HUES48 (cell line): ENCODE data around the gene PALD1.

Experiments used
- H3K27ac ChIP-seq: one replicate; pipeline ENCODE4 v1.7.0; 2013; ENCODE audit warnings: low read depth, low read length, inconsistent platforms
- H3K27me3 ChIP-seq: 2 replicates; pipeline ENCODE4 v1.6.1; 2013; ENCODE audit warnings: mild to moderate bottlenecking, low read length; ENCODE audit not compliant: control insufficient read depth, insufficient read depth
- H3K36me3 ChIP-seq: 2 replicates; pipeline ENCODE4 v1.6.1; 2013; ENCODE audit warnings: low read length; ENCODE audit not compliant: control insufficient read depth, insufficient read depth
- H3K4me1 ChIP-seq: 2 replicates; pipeline ENCODE4 v1.6.1; 2013; ENCODE audit warnings: mild to moderate bottlenecking, low read length; ENCODE audit not compliant: control insufficient read depth, insufficient read depth
- H3K4me3 ChIP-seq: 2 replicates; pipeline ENCODE4 v1.5.1; 2013; ENCODE audit warnings: mild to moderate bottlenecking, low read depth, low read length
- H3K9ac ChIP-seq: 2 replicates; pipeline ENCODE4 v1.6.1; 2013; ENCODE audit warnings: mild to moderate bottlenecking, low read depth, low read length, moderate library complexity
- H3K9me3 ChIP-seq: 2 replicates; pipeline ENCODE4 v1.6.1; 2013; ENCODE audit warnings: low read length; ENCODE audit not compliant: control insufficient read depth, insufficient read depth

PALD1 gene

DNA sequence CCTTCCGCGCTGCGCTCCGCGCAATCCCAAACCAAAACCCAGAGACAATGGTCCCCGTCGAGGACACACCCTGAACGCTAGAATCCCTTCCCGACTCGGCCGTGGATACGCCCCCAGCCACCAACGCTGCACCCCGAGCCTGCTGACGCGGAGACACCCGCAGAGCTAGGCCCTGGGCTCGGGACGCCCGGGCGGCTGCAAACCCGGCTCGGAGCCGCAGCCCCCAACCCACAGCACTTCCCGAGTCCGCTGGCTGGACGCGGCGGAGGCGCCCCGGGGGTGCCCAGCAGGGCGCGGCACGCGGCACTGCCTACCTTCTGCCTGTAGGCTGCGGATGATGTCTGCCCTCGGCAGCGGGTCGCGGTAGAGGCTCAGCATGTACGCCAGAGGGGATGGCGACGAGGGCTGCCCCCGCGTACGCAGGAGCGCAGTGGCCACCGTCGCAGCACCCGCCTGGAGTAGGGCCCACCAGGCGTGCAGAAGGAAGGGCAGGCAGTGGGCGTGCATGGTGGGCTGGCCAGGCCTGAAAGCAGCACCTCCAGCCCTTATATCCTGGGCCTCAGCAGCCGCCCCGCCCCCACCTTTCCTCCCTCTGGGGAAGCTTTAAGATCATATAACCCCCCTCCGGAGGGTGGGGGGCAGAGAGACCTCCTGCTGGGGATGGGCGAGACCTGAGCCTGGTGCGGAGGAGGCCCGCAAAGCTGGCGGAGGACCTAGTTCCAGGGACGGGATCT, 37.2 kb upstream of the PALD1 start, which contains the start of gene NODAL:
Gene NODAL, minus strand, starts transcription at position 521 of the 734 bp plus-strand sequence. Its CDS starts 14 bp downstream, at position 507.
- no peaks in the 10 kb centered on the region for H3K36me3 ChIP-seq
- H3K27ac ChIP-seq = peak within 1 kb of the TSS; percentile 84
- H3K9me3 ChIP-seq = no peaks in the 10 kb centered on the region
- peak within 1 kb of the TSS; percentile 68 for H3K9ac ChIP-seq
- H3K27me3 ChIP-seq = peaks cover 35% of the 10 kb centered on the region
- peaks cover 33% of the 10 kb centered on the region for H3K4me1 ChIP-seq
- H3K4me3 ChIP-seq = peak within 1 kb of the TSS; percentile 72

DNA sequence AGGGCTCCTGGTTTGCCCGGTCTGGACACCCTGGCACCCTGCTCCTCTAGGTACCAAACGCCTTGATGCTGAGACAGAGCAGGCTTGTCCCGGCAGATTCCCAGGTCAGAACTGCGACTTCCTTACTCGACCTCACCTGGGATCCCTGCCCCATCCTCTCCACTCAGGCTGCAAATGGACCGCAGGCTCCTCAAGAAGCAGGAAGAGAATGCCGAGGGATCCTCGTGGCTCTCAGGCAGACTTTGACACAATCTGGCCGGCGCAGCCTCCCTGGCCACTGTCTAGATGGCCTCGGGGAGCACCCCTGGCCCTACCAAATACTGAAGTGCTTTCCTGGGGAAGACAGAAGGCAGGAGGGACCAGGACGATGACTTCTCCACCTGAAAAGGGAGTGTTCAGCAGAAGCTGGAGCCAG, 36.7 kb upstream of the PALD1 start:
- H3K9ac ChIP-seq = no peak overlapping the region
- H3K4me3 ChIP-seq = peak overlapping the region; percentile 72
- peak overlapping the region; percentile 84 for H3K27ac ChIP-seq
- H3K4me1 ChIP-seq = peaks cover 34% of the 10 kb centered on the region
- no peaks in the 10 kb centered on the region for H3K36me3 ChIP-seq
- H3K9me3 ChIP-seq = no peaks in the 10 kb centered on the region
- H3K27me3 ChIP-seq = peaks cover 35% of the 10 kb centered on the region

DNA sequence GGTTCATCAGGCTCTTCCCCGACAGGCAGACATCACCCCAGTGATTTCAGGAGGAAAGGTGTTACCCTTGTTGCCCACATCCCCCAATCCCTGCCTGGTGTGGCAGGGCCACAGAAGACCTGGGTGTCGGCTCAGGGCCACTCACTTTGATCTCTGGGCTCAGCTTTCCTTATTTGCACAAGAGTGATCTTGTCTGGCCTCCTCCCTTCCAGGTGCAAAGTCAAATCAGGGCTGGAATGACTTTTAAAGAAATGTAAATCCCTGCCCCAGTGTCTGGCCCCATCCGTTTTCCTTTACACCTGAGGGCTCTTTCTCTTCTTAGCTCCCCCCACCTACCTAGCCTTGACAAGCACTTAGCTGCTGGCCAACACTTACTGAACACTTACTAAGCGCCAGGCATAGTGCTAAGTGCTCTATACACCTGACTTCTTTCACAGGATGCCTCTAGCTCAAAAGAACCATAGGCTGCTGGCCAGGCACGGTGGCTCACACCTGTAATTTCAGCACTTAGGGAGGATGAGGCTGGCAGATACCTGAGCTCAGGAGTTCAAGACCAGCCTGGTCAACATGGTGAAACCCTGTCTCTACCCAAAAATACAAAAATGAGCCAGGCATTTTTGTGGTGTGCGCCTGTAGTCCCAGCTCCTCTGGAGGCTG, 36.1 kb upstream of the PALD1 start:
- H3K27me3 ChIP-seq = peaks cover 35% of the 10 kb centered on the region

DNA sequence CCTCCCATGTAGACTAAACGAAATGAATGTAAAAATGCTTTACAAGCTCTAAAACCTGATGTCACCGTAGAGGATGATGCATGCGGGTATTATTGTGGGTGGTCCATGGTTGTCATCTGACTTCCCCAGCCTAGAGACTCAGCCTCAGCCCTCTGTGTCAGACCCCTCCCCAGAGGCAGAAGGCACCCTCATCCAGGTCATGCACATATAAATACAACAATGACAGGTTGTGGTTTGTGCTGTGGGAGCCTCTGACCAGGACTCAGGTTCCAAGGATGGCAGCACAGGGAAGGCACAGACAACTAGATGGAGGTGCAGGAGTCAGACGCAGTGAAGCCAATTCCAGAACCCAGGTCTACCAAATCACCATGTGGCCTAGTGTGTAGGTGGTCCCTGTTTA, 33.8 kb upstream of the PALD1 start:
- no peak overlapping the region for H3K4me3 ChIP-seq
- no peak overlapping the region for H3K9ac ChIP-seq
- peaks cover 25% of the 10 kb centered on the region for H3K27me3 ChIP-seq

More for the DNA sequence above, 36.1 kb upstream of the PALD1 start:
- Histone ChIP-seq H3K27ac (peak overlapping the region; percentile 84), H3K4me3 (peak overlapping the region; percentile 72), H3K9me3 (no peaks in the 10 kb centered on the region), H3K4me1 (peaks cover 34% of the 10 kb centered on the region), H3K36me3 (no peaks in the 10 kb centered on the region), H3K9ac (no peak overlapping the region)

DNA sequence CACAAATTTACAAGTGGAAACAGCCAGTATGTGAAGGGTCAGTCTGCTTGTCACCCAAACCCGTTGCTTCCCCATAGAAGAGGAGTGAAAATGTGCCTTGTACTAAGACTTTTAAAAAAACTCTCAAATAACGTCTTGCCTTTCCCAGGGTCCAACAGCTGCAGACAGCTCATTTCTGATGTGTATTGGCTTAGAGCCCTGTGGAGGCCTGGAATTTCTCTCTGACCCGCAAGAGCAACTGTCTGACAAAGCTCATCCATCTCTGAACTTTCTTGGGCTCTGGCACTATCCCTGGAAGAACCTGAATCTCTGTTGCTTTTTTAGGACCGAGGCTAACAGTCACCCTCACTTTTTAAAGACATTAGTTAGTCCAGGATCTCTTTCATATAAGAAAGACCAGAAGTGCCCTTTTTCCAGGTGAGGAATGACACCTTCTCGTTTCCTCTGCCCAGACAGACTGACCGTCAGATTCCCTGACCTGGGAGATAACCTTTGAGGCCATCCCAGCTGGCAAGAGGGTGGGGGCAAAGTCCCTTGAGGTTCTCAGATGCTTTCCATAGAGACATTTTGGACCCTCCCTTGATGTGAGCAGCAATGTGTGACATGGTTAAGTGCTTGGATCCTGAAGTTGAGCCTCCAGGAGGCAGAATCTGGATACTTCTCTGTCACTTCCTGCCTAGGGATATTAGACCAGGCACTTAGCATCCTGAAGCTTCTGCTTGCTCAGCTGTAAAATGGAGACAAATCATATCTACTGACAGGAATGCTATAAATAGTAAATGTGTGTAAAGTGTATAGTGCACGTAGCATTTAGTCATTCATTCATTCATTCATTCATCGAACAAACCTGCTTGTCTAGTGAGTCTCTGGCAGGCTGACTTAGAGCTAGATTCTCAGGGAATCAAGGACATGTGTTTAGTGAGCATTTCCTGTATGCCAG, 32.6 kb upstream of the PALD1 start:
- no peak overlapping the region for H3K4me3 ChIP-seq
- no peaks in the 10 kb centered on the region for H3K9me3 ChIP-seq
- H3K27me3 ChIP-seq = peaks cover 13% of the 10 kb centered on the region
- H3K36me3 ChIP-seq = no peaks in the 10 kb centered on the region
- H3K4me1 ChIP-seq = peaks cover 34% of the 10 kb centered on the region
- H3K9ac ChIP-seq = no peak overlapping the region
- H3K27ac ChIP-seq = peak overlapping the region; percentile 77

More for the DNA sequence above, 33.8 kb upstream of the PALD1 start:
- H3K9me3 ChIP-seq = no peaks in the 10 kb centered on the region
- H3K27ac ChIP-seq = no peak overlapping the region
- H3K36me3 ChIP-seq = no peaks in the 10 kb centered on the region
- peaks cover 29% of the 10 kb centered on the region for H3K4me1 ChIP-seq

DNA sequence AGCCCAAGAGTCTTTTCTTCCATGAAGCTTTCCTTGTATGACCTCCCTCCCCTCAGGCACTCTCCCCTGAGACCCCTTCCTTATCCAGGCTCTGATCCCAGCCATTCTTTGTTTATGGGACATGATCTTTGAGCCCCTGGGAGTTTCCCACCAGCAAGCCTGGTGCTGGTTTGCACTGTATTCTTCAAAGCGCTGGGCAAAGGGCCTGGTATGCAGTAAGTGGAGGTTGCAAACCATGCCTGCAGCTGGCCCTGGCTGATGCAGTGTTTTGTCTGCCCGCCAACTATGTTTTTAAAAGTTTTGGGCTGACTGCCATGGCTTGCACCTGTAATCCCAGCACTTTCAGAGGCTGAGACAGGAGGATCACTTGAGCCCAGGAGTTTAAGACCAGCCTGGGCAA, 30.3 kb upstream of the PALD1 start:
- no peak overlapping the region for H3K4me3 ChIP-seq
- H3K27ac ChIP-seq = no peak overlapping the region
- no peaks in the 10 kb centered on the region for H3K36me3 ChIP-seq
- H3K4me1 ChIP-seq = peaks cover 23% of the 10 kb centered on the region
- H3K9ac ChIP-seq = no peak overlapping the region
- no peaks in the 10 kb centered on the region for H3K27me3 ChIP-seq
- no peaks in the 10 kb centered on the region for H3K9me3 ChIP-seq

DNA sequence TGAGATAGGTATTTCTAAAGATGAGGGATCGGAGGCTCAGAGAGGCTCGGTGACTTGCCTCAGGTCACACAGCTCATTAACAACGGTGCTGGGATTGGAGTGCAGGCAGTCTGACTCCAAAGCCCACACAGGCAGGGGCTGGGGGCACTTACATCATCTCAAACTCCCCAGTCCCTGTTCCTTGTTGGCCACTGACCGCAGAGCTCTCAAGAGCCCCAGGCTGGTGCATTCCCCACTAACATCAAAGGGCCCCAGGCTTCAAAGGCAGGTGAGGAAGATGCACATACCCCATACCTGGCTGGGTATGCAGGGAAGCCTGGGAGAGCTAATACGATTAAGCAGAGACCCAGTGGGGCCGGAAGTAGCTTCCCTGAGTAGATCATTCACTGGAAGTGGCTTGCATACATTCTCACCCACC, 23.3 kb upstream of the PALD1 start:
- H3K9me3 ChIP-seq = no peaks in the 10 kb centered on the region
- H3K4me3 ChIP-seq = no peak overlapping the region
- H3K27ac ChIP-seq = peak overlapping the region; percentile 83
- H3K27me3 ChIP-seq = peaks cover 62% of the 10 kb centered on the region
- no peak overlapping the region for H3K9ac ChIP-seq
- H3K4me1 ChIP-seq = peaks cover 36% of the 10 kb centered on the region
- H3K36me3 ChIP-seq = no peaks in the 10 kb centered on the region

DNA sequence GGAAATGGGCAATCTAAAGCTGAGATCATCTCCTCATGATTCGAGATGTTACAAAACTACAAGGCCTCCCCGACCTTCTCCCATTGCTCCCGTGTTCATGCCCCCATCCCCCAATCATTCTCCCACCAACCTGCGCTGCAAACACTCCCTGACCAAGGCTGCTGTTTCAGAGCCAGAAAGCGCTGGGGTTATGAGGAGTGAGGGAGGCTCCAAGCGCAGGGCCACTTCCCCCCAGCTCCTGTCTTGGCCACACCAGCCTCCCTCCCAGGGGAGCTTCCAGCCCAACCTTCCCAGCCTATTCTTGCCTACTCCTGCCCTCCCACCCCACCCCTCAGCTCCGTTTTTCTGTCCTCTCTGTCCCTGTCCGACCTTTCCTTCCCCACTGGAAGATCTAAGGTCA, 22.4 kb upstream of the PALD1 start:
- peaks cover 34% of the 10 kb centered on the region for H3K4me1 ChIP-seq
- H3K36me3 ChIP-seq = no peaks in the 10 kb centered on the region
- peaks cover 69% of the 10 kb centered on the region for H3K27me3 ChIP-seq
- H3K9me3 ChIP-seq = no peaks in the 10 kb centered on the region
- H3K27ac ChIP-seq = peak overlapping the region; percentile 83
- no peak overlapping the region for H3K9ac ChIP-seq
- H3K4me3 ChIP-seq = peak overlapping the region; percentile 15

DNA sequence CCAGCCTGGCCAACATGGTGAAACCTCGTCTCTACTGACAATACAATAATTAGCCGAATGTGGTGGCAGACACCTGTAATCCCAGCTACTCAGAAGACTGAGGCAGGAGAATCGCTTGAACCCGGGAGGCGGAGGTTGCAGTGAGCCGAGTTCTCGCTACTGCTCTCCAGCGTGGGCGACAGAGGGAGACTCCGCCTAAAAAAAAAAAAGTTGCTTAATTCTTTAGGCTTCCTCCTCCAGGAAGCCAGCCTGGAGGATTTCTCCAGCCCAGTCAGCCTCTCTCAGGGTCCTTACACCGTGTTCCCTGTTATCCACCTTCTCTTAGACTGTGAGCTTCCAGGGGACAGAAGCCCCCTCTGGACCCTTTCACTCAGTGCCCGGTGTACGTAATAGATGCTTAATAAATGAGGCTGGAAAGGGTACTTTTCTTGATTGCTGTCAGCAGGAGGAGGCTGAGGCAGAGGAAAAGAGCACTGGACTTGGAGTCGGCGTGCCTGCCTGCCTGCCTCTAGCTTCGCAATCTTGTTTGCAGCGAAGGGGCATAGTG, 20.7 kb upstream of the PALD1 start:
- Histone ChIP-seq H3K4me1 (peaks cover 34% of the 10 kb centered on the region), H3K27ac (no peak overlapping the region), H3K9ac (no peak overlapping the region), H3K9me3 (no peaks in the 10 kb centered on the region), H3K4me3 (peak overlapping the region; percentile 61; the same call in 1 of the 2 replicates), H3K36me3 (no peaks in the 10 kb centered on the region), H3K27me3 (peaks cover 70% of the 10 kb centered on the region)

DNA sequence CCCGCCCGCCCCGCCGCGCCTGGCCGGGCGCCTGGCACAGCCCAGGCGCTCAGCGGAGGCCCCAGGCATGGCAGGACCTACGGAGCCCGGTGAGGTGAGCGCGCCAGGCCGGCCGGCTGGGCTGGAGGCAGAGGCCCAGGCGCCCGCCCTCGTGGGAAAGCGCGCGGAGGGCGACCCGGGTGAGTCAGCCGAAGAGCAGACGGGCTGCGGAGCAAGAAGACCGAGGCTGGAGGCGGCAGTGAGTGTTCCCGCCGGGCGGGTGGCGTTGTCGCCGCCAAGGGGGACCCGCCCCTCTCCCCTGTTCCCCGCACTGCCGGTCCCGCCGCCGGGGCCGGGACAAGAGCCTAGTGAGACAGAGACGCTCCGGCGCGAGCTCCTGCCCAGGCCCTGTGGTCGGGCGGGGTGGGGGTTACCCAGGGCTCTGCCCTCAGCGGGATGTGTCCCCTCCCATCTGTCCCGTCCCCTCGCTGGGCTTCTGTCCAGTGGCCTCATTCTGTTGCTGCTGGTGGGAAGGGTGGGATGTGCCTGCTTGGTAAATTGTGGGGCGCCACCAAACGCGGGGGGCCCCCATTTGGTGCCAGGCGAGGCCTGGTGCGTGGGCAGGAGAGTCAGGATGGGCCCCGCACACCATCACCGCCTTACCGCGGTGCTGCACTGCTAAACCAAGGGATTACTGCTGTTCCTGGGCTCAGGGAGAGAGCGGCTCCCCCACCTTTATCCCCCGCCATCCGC, 20.1 kb upstream of the PALD1 start:
- Histone ChIP-seq H3K27ac (peak overlapping the region; percentile 23), H3K9me3 (no peaks in the 10 kb centered on the region), H3K36me3 (no peaks in the 10 kb centered on the region), H3K4me1 (peaks cover 34% of the 10 kb centered on the region), H3K4me3 (peak overlapping the region; percentile 61), H3K9ac (no peak overlapping the region), H3K27me3 (peaks cover 70% of the 10 kb centered on the region)
